ENCODE results near the gene SH3D21.

GRCh38 chr1:36269408-36269838 lies 36.7 kb upstream of the SH3D21 start:
- no peak for TF ChIP-seq CTCF (IDR thresholded peaks at IDR 0.05)
- no peak for TF ChIP-seq EZH2 (IDR thresholded peaks at IDR 0.05; ENCODE audit: borderline replicate concordance, insufficient read depth, low read depth, low read length, poor library complexity, severe bottlenecking)

All from B cell (primary cell).